Measurements from ENCODE around the gene AIFM3. TPM values are rescaled to one million over a fixed set of nuclear protein-coding genes. Genes with fewer than 3 reads are reported as not detected.

Gene AIFM3
- total RNA-seq, 2 donors from 2014 or later, result 0.34 to 1.2 TPM

DNA sequence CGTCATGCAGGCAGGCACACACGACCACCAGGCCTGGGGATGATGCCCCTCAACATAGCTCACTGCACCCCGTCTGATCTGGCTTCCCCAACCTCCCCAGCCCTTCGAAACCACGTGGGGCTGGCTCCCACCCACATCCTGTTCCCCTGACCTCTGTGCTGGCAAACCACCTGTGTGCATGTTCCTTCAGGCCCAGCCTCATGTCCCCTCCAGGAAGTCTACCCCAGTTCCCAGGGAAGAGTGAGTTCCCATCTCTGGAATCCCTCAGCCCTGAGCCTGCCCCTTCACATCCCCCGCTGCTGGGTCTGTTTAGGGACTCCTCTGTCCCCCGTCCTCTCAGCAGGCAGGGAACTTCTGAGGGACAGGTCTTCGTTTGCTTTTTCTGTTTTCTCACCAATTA is 58.2 kb downstream of the AIFM3 start:
- ATAC-seq (peak; percentile 54), DNase-seq (no peak)
- Mint-ChIP-seq H3K4me1 (peaks cover 12% of the 10 kb centered on the region), H3K4me3 (peak overlapping the region; percentile 66), H3K27ac (peak overlapping the region; percentile 45), H3K27me3 (peaks cover 13% of the 10 kb centered on the region), H3K36me3 (ENCODE audit: low read depth) (no peaks in the 10 kb centered on the region)
- H3K9me3 ChIP-seq (ENCODE audit: control insufficient read depth, low read length, poor library complexity, severe bottlenecking), result no peaks in the 10 kb centered on the region

DNA sequence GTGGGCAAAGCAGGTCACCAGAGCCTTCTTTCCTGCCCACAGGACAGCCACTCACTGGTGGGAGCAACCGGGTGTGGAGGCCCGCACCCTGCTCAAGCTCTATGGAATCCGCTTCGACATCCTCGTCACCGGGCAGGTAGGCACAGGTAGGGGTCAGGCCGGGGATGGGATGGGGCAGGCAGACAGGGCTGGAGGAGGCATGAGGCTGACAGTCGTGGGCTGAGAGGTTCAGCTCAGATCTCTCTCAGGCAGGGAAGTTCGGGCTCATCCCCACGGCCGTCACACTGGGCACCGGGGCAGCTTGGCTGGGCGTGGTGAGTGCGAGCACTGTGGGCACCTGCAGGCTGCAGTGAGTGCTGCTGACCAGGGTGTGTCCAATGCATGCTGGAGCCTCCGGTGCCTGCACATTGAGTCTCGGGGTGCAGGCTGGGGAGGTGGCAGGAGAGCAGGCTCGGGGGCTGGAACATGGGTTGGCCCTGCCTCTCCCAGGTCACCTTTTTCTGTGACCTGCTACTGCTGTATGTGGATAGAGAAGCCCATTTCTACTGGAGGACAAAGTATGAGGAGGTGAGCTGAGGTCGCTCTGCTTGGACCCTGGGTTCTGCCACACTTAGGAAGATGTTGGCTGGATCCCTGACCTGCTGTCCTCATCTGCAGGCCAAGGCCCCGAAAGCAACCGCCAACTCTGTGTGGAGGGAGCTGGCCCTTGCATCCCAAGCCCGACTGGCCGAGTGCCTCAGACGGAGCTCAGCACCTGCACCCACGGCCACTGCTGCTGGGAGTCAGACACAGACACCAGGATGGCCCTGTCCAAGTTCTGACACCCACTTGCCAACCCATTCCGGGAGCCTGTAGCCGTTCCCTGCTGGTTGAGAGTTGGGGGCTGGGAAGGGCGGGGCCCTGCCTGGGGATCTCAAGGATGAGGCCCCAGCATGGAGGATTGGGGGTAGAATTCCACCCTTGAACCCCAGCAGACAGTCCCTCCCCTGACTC is 59.0 kb downstream of the AIFM3 start:
- Mint-ChIP-seq H3K4me3 (no peak overlapping the region), H3K27me3 (peaks cover 21% of the 10 kb centered on the region), H3K36me3 (ENCODE audit: low read depth) (peaks cover 2% of the 10 kb centered on the region), H3K27ac (peak overlapping the region; percentile 45), H3K4me1 (peaks cover 12% of the 10 kb centered on the region)
- no peaks in the 10 kb centered on the region for H3K9me3 ChIP-seq (ENCODE audit: control insufficient read depth, low read length, poor library complexity, severe bottlenecking)
- DNase-seq (no peak), ATAC-seq (no peak)

DNA sequence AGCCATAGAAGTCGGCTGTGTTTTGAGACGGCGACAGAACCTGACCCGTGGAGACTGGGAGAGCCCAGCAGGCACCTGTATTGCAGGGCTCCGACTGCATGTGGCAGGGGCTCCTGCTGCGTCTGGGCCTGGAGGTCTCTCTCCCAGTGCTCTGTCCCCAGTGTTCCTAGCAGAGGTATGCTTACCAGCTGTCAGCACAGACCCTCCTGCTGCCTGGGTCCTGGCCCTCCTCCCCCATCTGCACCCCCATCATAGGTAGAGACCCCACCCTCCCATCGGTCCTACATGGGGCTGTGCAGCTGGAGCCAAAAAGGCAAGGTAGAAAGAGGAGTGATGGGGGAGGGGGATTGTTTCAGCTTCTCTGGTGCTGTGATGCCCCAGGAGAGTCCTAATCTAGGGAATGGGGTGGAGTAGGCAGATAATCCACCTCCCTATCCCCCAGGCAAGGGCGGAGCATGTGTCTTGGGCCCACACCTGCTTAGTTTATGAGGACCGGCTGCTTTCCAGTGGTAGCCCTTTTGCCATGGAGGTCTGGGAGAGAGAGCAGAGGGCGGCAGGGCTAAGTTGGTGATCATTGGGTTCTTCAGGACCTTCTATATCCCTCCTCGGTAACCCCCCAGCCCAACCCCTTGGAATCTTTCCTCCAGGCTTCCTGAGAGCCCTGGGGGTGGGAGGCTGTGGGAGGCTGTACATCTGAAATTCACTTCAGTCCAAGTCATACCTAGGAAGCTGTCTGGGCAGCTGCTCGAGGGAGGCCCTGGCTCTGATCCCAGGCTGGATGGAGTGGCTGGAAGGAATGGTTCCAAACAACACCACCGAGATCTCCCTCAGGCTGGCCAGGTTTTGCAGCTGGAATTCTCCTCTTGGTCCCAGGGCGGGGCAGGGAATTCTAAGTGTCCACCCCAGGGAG is 60.0 kb downstream of the AIFM3 start:
- H3K4me1 Mint-ChIP-seq, result peaks cover 12% of the 10 kb centered on the region
- ATAC-seq (no peak), DNase-seq (no peak)
- no peak overlapping the region for H3K27ac Mint-ChIP-seq
- peaks cover 3% of the 10 kb centered on the region for H3K36me3 Mint-ChIP-seq (ENCODE audit: low read depth)
- peaks cover 27% of the 10 kb centered on the region for H3K27me3 Mint-ChIP-seq
- no peak overlapping the region for H3K4me3 Mint-ChIP-seq
- H3K9me3 ChIP-seq (ENCODE audit: control insufficient read depth, low read length, poor library complexity, severe bottlenecking), result no peaks in the 10 kb centered on the region

DNA sequence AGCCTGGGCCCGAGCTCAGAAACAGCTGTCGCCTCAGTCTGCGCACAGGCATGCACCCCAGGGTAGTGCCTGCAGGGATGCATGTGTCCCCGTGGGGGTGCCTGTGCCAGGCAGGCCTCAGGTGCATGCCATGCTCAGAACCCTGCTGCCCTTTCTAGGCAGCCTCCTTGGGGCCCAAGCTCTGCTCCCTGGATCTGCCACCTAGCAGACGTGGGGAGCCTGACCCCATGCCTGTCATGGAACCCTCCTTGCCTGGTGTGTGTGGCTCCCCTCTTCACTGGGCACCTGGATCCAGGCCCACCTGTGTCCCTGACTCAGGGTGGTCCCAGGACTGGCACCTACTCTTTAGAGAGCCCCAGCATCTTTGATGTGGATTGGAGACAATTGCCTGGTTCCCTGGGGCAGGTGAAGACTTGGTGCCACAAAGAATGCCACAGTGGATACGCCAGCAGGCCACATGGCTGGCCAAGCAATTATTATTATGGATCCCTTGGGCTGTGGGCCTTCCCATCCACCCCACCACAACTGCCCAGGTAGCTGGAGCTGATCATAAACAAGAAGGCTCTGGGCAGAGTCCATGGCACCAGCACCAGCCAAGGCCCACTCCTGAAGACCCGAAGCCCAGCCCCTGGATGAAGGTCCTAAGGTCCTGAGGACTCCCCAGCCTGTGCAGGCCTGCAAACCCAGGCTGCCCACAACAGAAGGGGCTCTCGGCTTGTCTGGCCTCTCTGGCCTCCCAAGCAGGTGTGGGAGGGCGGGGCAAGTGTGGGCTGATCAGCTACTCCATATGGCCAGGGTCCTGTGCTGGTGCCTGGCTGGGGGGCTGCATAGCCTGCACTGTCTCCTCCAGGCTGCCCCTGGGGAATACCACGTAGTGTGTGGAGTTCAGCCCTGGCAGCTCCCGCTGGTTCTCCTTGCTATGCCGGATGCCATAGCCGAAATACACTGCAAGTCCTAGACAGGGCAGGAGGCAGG is 61.5 kb downstream of the AIFM3 start:
- ATAC-seq, result no peak
- Mint-ChIP-seq H3K27ac (no peak overlapping the region), H3K36me3 (ENCODE audit: low read depth) (peaks cover 3% of the 10 kb centered on the region), H3K4me3 (no peak overlapping the region), H3K4me1 (peaks cover 15% of the 10 kb centered on the region), H3K27me3 (peaks cover 28% of the 10 kb centered on the region)
- H3K9me3 ChIP-seq (ENCODE audit: control insufficient read depth, low read length, poor library complexity, severe bottlenecking), result no peaks in the 10 kb centered on the region
- no peak for DNase-seq

DNA sequence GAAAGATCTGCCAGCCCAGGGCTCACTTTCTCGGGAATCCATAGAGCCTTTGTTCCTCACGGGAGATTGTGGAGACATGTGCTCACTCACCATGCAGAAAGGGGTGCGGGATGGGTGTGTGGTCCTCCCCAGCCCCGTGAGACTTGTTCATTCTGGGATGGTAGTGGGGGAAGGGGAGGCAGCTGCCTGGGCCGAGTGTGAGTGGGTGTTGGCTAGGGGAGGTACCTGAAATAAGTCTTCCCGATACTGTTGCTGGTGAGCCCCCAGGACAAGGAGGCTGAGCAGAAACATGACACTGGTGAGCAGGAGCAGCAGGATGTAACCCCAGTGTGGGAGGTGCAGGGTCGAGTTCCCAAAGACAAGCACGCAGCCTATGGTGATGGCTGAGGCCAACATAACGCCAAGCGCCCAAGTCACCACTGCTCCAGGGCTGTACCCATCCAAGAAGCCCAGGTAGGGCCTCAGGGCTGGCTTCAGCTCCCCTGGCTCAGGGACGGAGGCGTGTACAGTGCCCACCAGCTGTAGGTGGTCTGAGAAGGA is 62.5 kb downstream of the AIFM3 start:
- H3K36me3 Mint-ChIP-seq (ENCODE audit: low read depth), result peaks cover 3% of the 10 kb centered on the region

DNA sequence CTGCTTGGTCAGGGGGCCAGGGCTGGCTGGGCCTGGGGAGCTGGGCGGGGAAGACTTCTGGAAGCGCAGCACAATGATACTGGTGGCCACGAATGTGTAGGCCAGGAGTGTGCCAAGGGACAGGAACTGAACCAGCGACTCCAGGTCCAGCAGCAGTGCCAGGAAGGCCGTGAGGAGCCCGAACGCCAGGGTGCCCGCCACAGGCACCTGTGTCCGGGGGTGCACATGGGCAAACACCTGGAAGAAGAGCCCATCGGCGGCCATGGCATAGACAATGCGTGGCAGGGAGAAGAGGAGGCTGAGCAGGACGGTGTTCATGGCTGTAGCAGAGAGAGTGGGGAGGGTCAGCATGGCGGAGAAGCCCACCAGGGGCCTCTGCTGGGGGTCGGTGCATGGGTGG is 63.0 kb downstream of the AIFM3 start:
- peaks cover 3% of the 10 kb centered on the region for H3K36me3 Mint-ChIP-seq (ENCODE audit: low read depth)
- peaks cover 36% of the 10 kb centered on the region for H3K27me3 Mint-ChIP-seq
- peaks cover 12% of the 10 kb centered on the region for H3K4me1 Mint-ChIP-seq
- ATAC-seq (no peak), DNase-seq (no peak)
- H3K27ac Mint-ChIP-seq, result peak overlapping the region; percentile 29
- H3K9me3 ChIP-seq (ENCODE audit: control insufficient read depth, low read length, poor library complexity, severe bottlenecking), result no peaks in the 10 kb centered on the region
- no peak overlapping the region for H3K4me3 Mint-ChIP-seq

More for the DNA sequence above, 62.5 kb downstream of the AIFM3 start:
- peaks cover 14% of the 10 kb centered on the region for H3K4me1 Mint-ChIP-seq
- no peak overlapping the region for H3K4me3 Mint-ChIP-seq
- no peaks in the 10 kb centered on the region for H3K9me3 ChIP-seq (ENCODE audit: control insufficient read depth, low read length, poor library complexity, severe bottlenecking)
- H3K27me3 Mint-ChIP-seq, result peaks cover 34% of the 10 kb centered on the region
- DNase-seq, result no peak
- peak overlapping the region; percentile 29 for H3K27ac Mint-ChIP-seq
- no peak for ATAC-seq

Other genes with a start within 250 kb of the AIFM3 start
- gene SERPIND1, start 193.1 kb upstream of the AIFM3 start, total RNA-seq, result not detected
- 100 to 1,000 TPM; 159 to 160 TPM for gene PI4KA, start 108.4 kb upstream of the AIFM3 start, total RNA-seq
- 10 to 100 TPM; 18.9 to 25.4 TPM for gene SNAP29, start 108.2 kb upstream of the AIFM3 start, total RNA-seq
- 10 to 100 TPM; 40.0 to 57.0 TPM for gene CRKL, start 49.8 kb upstream of the AIFM3 start, total RNA-seq
- 10 to 100 TPM; 49.4 to 59.3 TPM for gene LZTR1, start 15.0 kb downstream of the AIFM3 start, total RNA-seq
- 10 to 100 TPM; 41.5 to 55.6 TPM for gene THAP7, start 34.9 kb downstream of the AIFM3 start, total RNA-seq
- 1 to 10 TPM in 1 of 2 donors, under 1 TPM in 1; 0.39 to 1.0 TPM for gene P2RX6, start 47.9 kb downstream of the AIFM3 start, total RNA-seq
- gene SLC7A4, start 65.3 kb downstream of the AIFM3 start, total RNA-seq, result under 1 TPM; 0.13 to 0.15 TPM
- gene LRRC74B, start 78.7 kb downstream of the AIFM3 start, total RNA-seq, result under 1 TPM in 1 of 2 donors, not detected in 1; 0.10 TPM

Data from T-helper 17 cell (primary cell).